Activated T-helper 17 cell treated with anti-CD3 and anti-CD28 coated beads, Interleukin-2, amount 50 U/mL, for 72 hours (primary cell): Measurements from ENCODE around the gene RAP1GAP2. TPM values are rescaled to one million over a fixed set of nuclear protein-coding genes. Genes with fewer than 3 reads are reported as not detected.
"Not testable (repeated sequence)": the region's sequence is repeated elsewhere in the genome, so short reads cannot be mapped to it uniquely, and the experiment has no call there.

Source experiments
- ATAC-seq: fragments of 150-1000 bp; cut with Tn5 transposase; replicated peaks from 2 replicates; pipeline ENCODE4 v1.10.0; 2021; ENCODE audit warnings: mild to moderate bottlenecking, moderate library complexity
- H3K27ac Mint-ChIP-seq: one replicate; pipeline ENCODE4 v1.8.0; 2022; ENCODE audit warnings: mixed read lengths
- H3K27me3 Mint-ChIP-seq: one replicate; pipeline ENCODE4 v1.8.0; 2022; ENCODE audit warnings: mixed read lengths
- H3K36me3 Mint-ChIP-seq: one replicate; pipeline ENCODE4 v1.8.0; 2022; ENCODE audit warnings: low read depth, mild to moderate bottlenecking, mixed read lengths
- H3K4me1 Mint-ChIP-seq: one replicate; pipeline ENCODE4 v1.8.0; 2022; ENCODE audit warnings: mixed read lengths
- H3K4me3 Mint-ChIP-seq: one replicate; pipeline ENCODE4 v1.8.0; 2022; ENCODE audit warnings: mild to moderate bottlenecking, mixed read lengths
- H3K9me3 Mint-ChIP-seq: one replicate; pipeline ENCODE4 v1.8.0; 2022; ENCODE audit warnings: mixed read lengths
- total RNA-seq, 2 donors: library from RNA; stranded (reverse); gene quantifications; one replicate each; pipeline ENCODE4 v1.2.3, GENCODE V29; 2022

The RAP1GAP2 gene
- total RNA-seq, 2 donors from 2014 or later, result 0.77 to 1.6 TPM

DNA sequence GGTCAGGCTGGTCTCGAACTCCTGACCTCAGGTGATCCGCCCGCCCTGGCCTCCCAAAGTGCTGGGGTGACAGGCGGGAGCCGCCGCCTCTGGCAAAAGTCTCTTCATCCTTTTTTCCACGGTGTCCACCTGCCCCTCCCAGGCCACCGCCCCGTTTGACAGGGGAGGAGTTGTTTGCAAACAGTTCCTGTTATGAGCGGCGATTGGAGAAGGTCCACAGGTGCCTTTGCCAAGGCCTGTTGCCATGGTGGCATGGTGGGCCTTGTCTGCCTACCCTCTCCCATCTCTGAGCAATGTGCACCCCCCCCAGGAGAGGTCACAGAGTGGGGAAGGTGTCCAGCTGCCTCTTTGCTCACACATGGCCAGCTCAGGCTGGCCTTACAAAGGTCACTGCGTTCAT is 16.0 kb upstream of the RAP1GAP2 start:
- Mint-ChIP-seq H3K9me3 (no peaks in the 10 kb centered on the region), H3K36me3 (no peaks in the 10 kb centered on the region), H3K4me1 (no peaks in the 10 kb centered on the region), H3K27me3 (peaks cover 10% of the 10 kb centered on the region), H3K27ac (no peak overlapping the region), H3K4me3 (no peak overlapping the region)
- no peak for ATAC-seq

DNA sequence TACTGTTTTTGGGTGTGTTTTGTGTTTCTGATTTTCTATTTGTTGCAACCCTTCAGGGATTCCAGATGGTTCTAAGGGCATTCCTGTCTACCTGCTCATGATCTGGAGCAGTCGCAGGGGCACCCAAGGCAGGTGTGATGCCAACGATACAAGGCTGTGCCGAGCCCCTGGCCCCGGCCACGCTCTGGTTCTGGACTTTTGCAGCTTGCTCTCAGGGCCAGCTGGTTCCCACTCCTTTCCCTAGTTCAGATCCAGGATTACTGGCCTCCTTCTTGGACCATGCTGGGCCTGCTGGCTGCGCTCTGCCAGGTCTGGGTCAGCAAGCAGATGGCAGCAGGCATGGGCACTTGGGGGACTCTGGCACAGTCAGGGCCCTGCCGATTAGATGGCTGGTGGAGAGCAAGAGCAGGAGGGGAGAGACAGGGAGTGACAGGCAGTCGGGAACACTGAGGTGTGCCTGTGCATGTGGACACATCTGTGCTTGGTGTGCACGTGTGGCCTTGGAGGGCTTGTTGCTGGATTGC is 15.2 kb upstream of the RAP1GAP2 start:
- H3K27ac Mint-ChIP-seq, result no peak overlapping the region
- ATAC-seq, result no peak
- peaks cover 5% of the 10 kb centered on the region for H3K27me3 Mint-ChIP-seq

DNA sequence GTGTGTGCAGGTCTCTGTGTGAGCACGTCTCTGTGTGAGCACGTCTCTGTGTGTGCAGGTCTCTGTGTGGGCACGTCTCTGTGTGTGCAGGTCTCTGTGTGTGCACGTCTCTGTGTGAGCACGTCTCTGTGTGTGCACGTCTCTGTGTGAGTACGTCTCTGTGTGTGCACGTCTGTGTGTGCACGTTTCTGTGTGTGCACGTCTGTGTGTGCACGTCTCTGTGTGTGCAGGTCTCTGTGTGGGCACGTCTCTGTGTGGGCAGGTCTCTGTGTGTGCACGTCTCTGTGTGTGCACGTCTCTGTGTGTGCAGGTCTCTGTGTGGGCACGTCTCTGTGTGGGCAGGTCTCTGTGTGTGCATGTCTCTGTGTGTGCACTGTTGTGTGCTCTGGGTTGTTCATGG is 14.6 kb upstream of the RAP1GAP2 start:
- not testable (repeated sequence) for ATAC-seq, H3K4me1 Mint-ChIP-seq, H3K27me3 Mint-ChIP-seq, H3K4me3 Mint-ChIP-seq, H3K27ac Mint-ChIP-seq, H3K9me3 Mint-ChIP-seq, H3K36me3 Mint-ChIP-seq

More for the DNA sequence above, 15.2 kb upstream of the RAP1GAP2 start:
- no peaks in the 10 kb centered on the region for H3K4me1 Mint-ChIP-seq
- H3K9me3 Mint-ChIP-seq, result no peaks in the 10 kb centered on the region
- no peak overlapping the region for H3K4me3 Mint-ChIP-seq
- H3K36me3 Mint-ChIP-seq, result no peaks in the 10 kb centered on the region

DNA sequence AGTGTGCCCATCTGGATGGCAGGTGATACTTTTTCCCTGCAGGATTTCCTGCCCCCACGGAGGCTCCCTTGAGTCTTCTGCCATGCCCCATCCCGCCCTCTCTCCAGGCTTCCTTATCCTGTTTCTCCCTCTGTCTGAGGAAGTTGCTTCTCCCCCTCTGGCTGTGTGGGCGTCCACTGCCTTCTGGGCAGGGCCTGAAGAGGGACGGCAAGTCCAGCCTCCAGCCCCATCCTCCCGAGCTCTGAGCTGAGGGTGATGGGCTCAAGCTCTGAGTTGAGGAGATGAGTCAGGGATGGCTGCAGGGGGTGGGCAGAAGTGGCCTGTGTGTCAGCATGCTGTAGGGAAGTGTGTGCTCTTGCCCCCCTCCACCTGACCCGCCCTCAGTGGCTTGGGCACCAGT is 14.2 kb upstream of the RAP1GAP2 start:
- Mint-ChIP-seq H3K27ac (no peak overlapping the region), H3K36me3 (no peaks in the 10 kb centered on the region), H3K4me1 (no peaks in the 10 kb centered on the region), H3K9me3 (no peaks in the 10 kb centered on the region), H3K27me3 (peaks cover 2% of the 10 kb centered on the region), H3K4me3 (no peak overlapping the region)
- ATAC-seq, result no peak

DNA sequence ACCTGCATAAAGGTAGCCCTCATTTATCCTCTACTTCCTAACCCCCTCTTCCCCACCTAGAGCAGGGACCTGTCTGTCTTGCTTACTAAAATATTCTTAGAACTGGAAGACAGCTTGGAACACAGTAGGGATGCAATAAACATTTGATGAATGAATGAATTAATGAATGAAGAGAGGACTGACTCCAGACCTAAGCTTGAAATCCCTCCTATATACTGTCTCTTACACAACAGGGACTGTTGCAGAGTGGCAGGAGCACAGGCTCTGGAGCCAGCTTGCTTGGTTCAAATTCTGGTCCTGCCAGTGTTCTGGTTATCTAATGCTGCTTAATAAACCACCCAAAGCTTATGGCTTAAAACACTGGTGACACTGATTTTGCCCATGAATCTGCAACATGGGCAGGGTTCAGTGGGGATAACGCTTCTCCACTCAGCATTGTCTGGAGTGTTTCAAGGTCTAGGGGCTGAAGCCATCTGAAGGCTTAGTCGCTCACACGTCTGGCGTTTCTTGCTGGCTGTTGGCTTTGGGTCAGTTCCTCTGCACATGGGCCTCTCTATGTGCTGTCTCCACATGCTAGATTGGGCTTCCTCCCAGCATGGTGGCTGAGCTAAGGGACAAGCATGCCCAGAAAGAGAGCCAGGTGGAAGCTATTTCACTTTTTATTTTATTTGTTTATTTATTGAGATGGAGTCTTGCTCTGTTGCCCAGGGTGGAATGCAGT is 12.8 kb upstream of the RAP1GAP2 start:
- Mint-ChIP-seq H3K27ac (no peak overlapping the region), H3K4me3 (no peak overlapping the region), H3K36me3 (no peaks in the 10 kb centered on the region), H3K9me3 (no peaks in the 10 kb centered on the region), H3K27me3 (no peaks in the 10 kb centered on the region), H3K4me1 (no peaks in the 10 kb centered on the region)
- ATAC-seq, result no peak

DNA sequence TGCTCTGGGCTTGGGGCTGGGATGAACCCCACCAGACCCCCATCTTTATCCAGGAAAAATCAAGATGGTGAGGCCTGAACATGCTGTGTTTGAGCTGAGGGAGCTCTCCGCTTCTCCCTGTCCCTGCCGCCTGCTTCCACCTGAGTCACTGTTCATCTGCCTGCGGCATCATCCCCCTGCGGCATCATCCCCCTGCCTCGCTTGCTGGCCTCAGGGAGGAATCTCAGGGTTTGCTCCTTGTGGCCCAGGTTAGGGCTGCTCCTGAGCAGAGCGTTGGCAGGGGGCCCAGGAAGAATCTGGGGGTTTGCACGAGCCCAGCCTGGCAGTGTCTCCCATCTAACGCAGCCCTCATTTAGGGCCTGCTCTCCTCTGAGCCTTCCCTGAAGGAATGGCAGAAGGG is 11.4 kb upstream of the RAP1GAP2 start:
- Mint-ChIP-seq H3K4me1 (no peaks in the 10 kb centered on the region), H3K27me3 (no peaks in the 10 kb centered on the region), H3K9me3 (no peaks in the 10 kb centered on the region), H3K4me3 (no peak overlapping the region), H3K27ac (no peak overlapping the region), H3K36me3 (no peaks in the 10 kb centered on the region)
- no peak for ATAC-seq

DNA sequence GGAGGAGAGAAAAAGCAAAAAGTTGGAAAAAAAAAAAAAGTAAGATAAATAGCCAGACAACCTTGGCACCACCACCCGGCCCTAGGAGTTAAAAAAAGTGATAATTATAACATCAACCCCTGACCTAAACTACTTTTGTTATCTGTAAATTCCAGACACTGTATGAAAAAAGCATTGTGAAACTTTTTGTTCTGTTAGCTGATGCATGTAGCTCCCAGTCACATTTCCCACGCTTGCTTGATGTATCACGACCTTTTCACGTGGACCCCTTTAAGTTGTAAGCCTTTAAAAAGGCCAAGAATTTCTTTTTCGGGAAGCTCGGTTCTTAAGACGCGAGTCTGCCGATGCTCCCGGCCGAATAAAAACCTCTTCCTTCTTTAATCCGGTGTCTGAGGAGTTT is 10.9 kb upstream of the RAP1GAP2 start:
- H3K27me3 Mint-ChIP-seq, H3K9me3 Mint-ChIP-seq, H3K4me3 Mint-ChIP-seq, H3K27ac Mint-ChIP-seq, H3K4me1 Mint-ChIP-seq, H3K36me3 Mint-ChIP-seq, ATAC-seq: not testable (repeated sequence)

DNA sequence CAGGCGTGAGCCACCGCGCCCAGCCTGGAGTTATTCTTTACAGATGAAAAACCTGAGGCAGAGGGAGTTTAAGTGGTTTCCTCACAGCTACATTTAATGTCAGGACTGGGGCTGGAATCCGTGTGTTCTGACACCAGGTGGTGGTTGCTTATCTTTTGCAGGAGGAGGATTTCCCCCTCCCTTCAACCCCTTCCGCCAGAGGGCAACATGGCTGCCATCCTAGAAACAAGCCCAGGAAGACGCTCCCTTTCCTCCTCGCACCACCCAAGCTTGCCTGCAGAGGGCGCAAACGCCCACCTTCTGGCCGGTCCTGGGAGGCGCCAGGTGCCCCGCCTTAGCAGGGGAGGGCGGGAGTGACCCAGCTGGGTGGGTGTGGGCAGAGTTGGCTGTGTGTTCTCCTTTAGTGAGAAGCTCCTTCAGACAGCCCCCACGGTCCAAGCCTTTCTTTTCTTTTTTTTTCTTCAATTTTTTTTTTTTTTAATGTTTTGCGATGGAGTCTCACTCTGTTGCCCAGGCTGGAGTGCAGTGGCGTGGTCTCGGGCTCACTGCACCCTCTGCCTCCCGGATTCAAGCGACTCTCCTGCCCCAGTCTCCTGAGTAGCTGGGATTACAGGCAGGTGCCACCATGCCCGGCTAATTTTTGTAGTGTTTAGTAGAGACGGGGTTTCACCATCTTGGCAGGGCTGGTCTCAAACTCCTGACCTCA is 9.9 kb upstream of the RAP1GAP2 start:
- no peaks in the 10 kb centered on the region for H3K36me3 Mint-ChIP-seq
- ATAC-seq, result peak; percentile 99
- peaks cover 2% of the 10 kb centered on the region for H3K4me1 Mint-ChIP-seq
- no peaks in the 10 kb centered on the region for H3K9me3 Mint-ChIP-seq
- H3K4me3 Mint-ChIP-seq, result peak overlapping the region; percentile 28
- H3K27me3 Mint-ChIP-seq, result peaks cover 2% of the 10 kb centered on the region
- no peak overlapping the region for H3K27ac Mint-ChIP-seq

DNA sequence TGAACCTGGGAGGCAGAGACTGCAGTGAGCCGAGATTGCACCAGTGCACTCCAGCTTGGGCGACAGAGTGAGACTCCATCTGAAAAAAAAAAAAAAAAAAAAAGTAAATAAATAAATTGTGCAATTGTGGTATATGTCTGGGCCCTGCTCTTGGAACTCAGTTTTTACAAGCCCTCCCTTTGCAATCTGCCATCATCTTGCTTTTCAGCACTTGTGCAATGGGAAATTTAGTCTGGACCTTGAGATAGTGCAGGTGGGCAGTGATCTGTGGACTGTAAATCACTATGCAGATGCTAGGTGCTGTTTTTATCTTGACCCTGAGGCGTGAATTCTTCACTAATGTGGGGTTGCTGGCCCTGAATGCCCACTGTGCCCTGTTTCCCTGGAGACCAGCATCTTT is 6.5 kb upstream of the RAP1GAP2 start:
- peaks cover 15% of the 10 kb centered on the region for H3K4me1 Mint-ChIP-seq
- H3K9me3 Mint-ChIP-seq, result no peaks in the 10 kb centered on the region
- no peak overlapping the region for H3K27ac Mint-ChIP-seq
- ATAC-seq, result no peak
- H3K4me3 Mint-ChIP-seq, result no peak overlapping the region
- peaks cover 4% of the 10 kb centered on the region for H3K27me3 Mint-ChIP-seq
- no peaks in the 10 kb centered on the region for H3K36me3 Mint-ChIP-seq

DNA sequence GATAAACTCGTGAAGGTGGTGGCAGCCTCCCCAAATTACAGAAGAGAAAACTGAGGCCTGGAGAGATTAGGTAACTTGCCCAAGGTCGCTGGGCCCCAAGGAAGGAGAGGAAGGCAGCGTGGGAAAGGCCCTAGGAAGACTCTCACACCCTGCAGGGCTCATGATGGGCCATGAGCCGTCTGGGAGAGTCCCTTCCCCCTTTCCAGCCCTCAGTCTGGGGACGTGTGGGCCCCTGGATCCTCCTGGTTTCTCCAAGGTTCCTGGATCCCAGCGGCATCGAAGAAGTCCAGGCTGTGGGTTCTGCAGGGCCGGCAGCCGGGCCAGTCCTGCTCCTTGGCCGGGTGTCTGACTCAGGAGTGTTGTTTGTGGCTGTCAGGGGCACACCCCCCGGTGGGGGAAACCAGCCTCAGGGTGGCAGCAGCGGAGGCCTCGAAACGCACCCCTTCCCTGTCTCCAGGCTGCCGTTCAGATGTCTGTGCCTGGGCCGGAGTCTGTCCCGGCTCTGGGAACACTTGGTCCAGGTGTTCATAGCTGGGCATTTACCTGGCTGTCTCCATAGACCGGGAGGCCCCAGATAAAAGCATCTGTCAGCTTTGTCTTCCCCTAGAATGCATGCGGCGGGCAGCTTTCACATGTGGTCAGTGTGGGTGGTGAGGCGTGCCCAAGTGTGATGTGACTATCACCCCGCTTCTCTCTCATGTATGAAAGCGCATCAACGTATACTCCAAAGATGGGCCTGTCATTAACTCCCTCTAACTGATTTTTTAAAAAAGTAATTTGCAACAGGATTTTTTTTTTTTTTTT is 3.7 kb upstream of the RAP1GAP2 start:
- Mint-ChIP-seq H3K27me3 (peaks cover 11% of the 10 kb centered on the region), H3K27ac (peak overlapping the region; percentile 23), H3K4me1 (peaks cover 39% of the 10 kb centered on the region), H3K36me3 (no peaks in the 10 kb centered on the region), H3K9me3 (no peaks in the 10 kb centered on the region), H3K4me3 (peak overlapping the region; percentile 76)
- ATAC-seq, result peak; percentile 73

DNA sequence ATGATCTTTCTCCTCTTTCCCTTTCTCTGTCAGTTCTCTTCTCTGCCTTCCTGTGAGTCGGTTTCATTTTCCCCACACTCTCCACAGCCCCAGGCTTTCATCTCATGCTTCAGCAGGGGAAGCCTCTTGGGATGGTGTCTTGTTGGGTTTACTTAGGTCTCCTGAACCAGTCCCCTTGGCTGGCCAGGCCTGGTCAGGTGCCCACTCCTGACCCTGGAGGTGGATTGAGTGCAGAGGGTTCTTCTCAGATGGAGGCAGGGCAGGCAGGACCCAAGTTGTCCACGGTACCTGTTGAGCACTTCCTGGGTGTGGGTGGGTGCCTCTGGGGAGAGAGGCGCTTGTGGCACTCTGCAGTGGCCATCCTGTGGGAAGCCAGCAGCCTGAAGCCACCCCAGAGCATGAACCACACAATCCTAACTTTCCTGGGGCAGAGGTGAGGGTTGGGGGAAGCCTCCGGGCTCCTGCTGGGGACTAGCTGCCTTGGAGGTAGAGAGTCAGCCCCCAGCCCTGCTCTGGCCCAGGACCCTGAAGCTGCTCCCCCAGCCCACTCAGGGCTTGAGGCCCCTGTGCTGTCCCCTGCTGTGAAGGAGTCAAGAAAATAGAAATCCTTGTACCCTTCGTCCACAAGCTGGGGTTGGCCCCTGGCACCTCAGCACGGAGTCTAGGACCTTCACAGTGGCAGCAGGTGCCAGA is 2.0 kb upstream of the RAP1GAP2 start:
- peaks cover 11% of the 10 kb centered on the region for H3K27me3 Mint-ChIP-seq
- H3K4me3 Mint-ChIP-seq, result peak overlapping the region; percentile 76
- ATAC-seq, result peak; percentile 8
- H3K9me3 Mint-ChIP-seq, result no peaks in the 10 kb centered on the region
- H3K4me1 Mint-ChIP-seq, result peaks cover 52% of the 10 kb centered on the region
- H3K27ac Mint-ChIP-seq, result no peak overlapping the region
- no peaks in the 10 kb centered on the region for H3K36me3 Mint-ChIP-seq

DNA sequence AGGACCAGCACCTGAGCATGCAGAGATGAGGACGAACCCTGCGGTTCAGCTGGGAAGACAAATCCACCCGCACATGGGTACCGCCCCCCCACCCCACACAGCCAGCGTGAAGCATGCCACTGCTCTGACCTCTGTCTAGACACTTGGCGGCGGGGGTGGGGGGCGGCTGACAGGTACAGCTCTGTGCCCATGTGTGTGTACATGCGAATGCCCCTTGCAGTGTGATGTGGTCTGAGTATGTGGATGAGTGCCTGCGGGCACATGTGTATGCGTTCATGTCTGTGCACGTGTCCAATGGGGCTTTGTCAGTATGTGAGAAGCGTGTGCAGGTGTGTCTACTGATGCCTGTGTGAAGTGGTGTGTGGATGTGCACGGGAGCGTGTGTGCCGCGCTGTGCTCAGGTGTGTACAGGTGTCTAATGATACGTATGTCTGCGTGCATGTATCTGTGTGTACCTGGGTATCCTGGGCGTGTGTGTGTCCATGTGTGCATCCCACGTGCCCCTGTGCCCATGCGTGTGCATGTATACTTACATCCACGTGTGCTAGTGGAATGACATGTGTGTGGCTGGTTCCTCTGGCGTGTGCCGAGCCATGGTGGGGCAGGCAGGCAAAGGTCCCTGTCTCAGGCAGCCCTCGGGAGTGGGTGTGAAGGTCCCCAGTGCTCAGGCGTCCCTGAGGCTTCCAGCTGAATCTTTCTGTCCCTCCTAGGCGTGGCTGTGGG is 636 bp upstream of the RAP1GAP2 start:
- peaks cover 52% of the 10 kb centered on the region for H3K4me1 Mint-ChIP-seq
- peak overlapping the region; percentile 76 for H3K4me3 Mint-ChIP-seq
- H3K9me3 Mint-ChIP-seq, result no peaks in the 10 kb centered on the region
- peaks cover 5% of the 10 kb centered on the region for H3K36me3 Mint-ChIP-seq
- ATAC-seq, result no peak
- H3K27ac Mint-ChIP-seq, result peak overlapping the region; percentile 13
- peaks cover 11% of the 10 kb centered on the region for H3K27me3 Mint-ChIP-seq

DNA sequence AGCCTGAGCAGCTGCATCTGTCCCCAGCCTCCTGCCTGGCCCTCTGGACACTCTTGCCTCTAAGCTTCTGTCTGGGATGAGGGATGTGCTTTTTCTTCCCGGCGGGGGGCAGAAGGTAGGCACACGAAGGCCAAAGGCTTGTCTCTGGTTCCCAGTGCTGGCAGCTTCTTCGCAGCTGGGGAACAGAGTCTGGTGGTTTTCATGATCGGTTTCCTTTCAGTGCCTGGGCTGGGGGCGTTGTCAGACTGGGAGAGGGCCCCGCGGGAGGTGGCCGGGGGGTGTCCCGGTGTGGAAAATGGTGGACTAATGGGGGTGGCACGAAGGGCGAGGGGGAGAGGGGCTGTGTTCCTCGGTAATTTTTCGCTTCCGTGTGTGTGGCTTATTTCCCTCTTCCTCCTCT is 988 bp downstream of the RAP1GAP2 start:
- no peak for ATAC-seq
- Mint-ChIP-seq H3K4me3 (peak overlapping the region; percentile 76), H3K9me3 (no peaks in the 10 kb centered on the region), H3K27me3 (peaks cover 7% of the 10 kb centered on the region), H3K36me3 (peaks cover 15% of the 10 kb centered on the region), H3K27ac (peak overlapping the region; percentile 13), H3K4me1 (peaks cover 53% of the 10 kb centered on the region)

DNA sequence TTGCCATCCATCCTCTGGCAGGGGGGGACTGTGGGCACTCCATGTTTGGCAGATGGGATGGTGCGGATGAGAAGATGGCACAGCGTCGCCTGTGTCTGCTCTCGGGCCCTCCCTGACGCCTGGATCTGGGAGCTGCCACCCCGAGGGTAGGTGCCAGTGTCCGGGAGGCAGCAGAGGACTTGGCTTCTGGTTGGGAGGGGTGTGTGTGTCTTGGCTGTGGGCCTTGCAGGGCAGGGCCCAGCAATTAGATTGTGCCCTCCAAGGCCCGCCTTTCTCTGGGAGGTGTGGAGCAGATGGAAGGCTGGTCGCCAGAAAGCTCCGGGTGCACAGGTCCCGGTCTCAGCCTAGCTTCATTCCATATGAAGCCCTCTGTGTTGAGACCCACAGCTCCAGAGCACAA is 1.4 kb downstream of the RAP1GAP2 start:
- Mint-ChIP-seq H3K9me3 (no peaks in the 10 kb centered on the region), H3K4me3 (peak overlapping the region; percentile 76), H3K4me1 (peaks cover 52% of the 10 kb centered on the region), H3K27ac (peak overlapping the region; percentile 13), H3K36me3 (peaks cover 15% of the 10 kb centered on the region), H3K27me3 (peaks cover 7% of the 10 kb centered on the region)
- no peak for ATAC-seq
